Inflammatory macrophage treated with lipopolysaccharide for 1 hour (primary cell): ENCODE measurements around the gene ZNF512.
"Not testable (repeated sequence)": the region's sequence is repeated elsewhere in the genome, so short reads cannot be mapped to it uniquely, and the experiment has no call there.

Experiments
- DNase-seq, 2 donors: peaks; one replicate each; pipeline ENCODE4 v3.0.0-alpha.2; 2020 to 2022

ZNF512 gene

GRCh38 chr2:27583390-27583915 lies 611 bp downstream of the ZNF512 start:
- peak; percentile 17 to 26 for DNase-seq

DNA sequence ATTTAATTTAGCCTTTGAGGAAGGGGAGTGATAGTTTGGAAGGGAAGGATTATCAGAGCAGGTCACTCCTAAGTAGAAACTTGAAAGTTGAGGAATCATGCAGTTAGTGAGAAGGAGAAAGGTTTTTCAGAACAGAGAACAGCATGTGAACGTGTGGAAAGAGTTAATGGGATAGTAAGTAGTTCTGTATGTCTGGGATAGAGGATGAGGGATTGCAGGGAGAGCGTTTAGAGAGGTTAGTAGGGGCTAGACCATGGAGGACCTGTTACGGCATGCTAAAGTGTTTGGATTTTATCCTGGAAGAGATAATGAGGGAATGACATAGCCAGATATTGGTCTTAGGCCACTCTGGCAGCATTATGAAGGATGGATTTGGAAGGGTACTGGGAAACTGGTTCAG lies 1.8 kb downstream of the ZNF512 start:
- no peak for DNase-seq

DNA sequence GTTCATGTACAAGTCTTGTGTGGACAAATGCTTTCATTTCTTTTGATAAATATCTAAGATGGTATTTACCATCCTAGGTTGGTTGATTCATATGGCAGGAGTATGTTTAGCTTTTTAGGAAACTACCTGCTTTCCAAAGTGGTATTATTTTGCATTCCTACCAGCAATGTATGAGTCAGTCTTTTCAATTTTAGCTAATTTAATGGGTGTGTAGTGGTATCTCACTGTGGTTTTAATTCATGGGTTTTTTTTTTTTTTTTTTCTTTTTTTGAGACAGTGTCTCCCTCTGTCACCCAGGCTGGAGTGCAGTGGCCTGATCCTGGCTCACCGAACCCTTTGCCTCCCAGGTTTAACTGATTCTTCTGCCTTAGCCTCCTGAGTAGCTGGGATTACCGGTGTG lies 4.2 kb downstream of the ZNF512 start:
- no peak for DNase-seq

GRCh38 chr2:27588308-27588707 lies 5.5 kb downstream of the ZNF512 start:
- DNase-seq = no peak

DNA sequence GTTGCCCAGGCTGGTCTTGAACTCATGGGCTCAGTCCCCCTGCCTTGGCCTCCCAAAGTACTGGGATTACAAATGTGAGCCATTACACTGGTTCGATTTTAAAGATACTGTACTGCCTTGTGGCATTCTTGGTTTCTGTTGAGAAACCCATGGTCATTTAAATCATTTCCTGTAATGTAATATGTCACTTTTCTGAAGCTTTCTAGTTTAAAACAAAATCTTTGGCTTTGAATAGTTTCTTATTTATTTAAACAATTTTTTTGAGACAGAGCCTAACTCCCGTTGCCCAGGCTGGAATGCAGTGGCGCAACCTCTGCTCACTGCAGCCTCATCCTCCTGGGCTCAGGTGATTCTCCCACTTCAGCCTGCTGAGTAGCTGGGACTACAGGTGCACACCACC lies 8.9 kb downstream of the ZNF512 start:
- DNase-seq = no peak

DNA sequence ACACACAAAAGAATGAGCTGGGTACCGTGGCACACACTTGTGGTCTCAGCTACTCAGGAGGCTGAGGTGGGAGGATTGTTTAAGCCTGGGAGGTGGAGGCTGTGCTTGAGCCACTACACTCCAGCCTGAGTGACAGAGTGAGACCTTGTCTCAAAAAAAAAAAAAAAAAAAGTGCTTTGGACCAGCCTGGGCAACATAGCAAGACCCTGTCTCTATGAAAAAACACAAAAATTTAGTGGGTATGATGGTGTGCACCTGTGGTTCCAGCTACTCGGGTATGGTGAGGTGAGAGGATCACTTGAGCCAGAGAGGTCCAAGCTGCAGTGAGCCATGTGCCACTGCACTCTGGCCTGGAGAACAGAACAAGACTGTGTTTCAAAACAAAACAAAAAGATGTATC lies 10.4 kb downstream of the ZNF512 start:
- no peak for DNase-seq

DNA sequence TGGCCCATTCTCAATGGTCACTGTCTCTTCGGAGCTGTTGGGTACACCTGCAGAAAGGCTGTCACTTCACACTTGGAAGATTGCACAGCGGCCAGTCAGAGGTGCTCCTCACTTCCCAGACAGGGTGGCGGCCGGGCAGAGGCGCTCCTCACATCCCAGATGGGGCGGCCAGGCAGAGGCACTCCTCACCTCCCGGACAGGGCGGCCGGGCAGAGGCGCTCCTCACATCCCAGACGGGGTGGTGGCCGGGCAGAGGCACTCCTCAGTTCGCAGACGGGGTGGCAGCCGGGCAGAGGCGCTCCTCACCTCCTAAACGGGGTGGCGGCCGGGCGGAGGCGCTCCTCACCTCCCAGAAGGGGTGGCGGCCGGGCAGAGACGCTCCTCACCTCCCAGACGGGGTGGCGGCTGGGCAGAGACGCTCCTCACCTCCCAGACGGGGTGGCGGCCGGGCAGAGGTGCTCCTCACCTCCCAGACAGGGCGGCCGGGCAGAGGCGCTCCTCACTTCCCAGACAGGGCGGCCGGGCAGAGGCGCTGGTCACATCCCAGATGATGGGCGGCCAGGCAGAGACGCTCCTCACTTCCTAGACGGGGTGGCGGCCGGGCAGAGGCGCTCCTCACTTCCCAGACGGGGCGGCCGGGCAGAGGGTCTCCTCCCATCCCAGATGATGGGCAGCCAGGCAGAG lies 11.3 kb downstream of the ZNF512 start:
- not testable (repeated sequence) for DNase-seq

DNA sequence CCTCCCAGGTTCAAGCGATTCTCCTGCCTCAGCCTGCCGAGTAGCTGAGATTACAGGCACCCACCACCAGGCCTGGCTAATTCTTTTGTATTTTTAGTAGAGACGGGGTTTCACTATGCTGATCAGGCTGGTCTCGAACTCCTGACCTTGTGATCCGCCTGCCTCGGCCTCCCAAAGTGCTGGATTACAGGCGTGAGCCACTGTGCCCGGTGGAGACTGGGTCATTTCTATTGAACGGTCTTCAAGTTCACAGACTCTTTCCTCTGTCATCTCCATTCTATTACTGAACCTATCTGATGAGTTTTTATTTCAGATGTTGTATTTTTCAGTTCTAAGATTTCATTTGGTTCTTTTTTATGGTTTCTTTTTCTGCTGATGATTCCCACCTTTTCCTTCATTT lies 12.6 kb downstream of the ZNF512 start:
- DNase-seq = not testable (repeated sequence)

DNA sequence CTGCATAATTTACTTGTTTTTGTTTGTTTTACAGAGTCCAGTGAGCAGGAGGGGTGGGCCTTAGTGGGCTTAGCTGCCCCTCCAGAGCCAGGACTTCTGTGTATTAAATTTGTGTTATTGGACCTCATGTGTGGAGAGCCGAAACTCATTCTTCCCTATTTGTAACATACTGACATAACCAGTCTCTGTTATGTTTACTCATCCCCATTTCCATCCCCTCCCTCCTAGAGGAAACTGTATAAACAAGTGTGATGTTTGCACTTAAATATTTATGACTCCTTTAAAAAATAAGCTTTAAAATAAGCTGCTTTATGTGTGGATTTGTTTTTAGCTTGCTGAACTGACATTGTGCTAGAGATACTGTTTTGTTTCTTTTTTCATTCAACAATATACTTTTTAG lies 13.8 kb downstream of the ZNF512 start:
- DNase-seq = no peak

- DNase-seq = no peak
Observed at GRCh38 chr2:27606611-27607010, 23.8 kb downstream of the ZNF512 start.

GRCh38 chr2:27613985-27614384 lies 31.1 kb downstream of the ZNF512 start:
- no peak for DNase-seq

DNA sequence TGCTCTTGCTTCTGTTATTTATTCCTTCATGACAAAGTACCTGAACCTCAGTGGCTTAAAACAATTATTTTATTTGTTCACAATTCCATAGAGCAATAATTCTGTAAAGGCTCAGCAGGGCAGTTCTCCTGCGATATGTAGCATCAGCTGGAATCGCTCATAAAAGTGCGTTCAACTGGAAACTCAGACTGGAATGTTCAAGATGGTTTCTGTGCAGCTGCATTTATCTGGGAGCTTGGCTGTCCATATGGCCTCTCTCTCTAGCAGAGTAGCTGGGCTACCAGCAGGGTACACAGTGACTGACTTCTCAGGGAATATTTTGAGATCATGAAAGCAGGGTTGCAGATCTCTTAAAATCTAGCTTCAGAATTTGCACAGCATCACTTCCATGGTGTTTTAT lies 32.5 kb downstream of the ZNF512 start:
- DNase-seq = no peak

DNA sequence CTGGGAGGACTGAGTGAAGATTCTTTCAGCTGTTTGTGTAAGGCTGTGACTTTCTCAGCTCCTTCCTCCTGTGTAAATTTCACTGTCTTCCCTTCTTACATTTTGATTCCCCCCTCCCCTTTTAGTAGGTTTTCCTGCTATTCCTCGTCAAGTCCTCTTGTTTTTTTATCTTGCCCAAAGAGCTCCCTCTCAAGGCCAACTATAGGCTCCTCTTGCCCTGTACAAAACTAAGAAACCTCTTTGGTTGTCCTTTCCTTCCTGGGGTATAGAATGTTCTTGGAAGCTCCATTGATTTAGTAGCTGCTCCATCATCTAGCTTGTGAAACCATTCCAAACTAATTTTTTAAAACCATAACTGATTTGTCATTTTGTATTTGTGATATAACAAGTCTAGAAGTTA lies 38.7 kb downstream of the ZNF512 start:
- DNase-seq = no peak

DNA sequence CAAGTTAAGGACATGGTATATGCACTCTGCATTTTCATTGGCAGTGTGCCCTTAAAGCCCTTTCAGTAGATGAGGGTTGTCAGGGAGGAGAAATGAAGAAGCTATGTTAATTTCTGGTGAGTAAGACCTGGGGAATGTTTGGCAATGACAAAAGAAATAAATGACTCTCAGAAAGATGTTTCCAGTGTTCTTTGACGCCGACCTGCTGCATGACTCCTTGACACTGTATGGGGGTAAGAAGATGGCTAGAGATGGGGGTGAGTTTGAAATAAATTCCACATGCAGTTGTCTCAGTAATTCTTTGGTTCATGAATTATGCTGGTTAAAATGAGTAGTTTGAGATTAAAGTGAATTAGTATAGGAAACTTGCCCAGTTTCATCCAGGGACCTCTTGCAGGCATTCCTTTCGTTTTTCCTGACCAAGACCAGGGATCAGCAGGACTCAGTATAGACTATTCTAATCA lies 40.1 kb downstream of the ZNF512 start:
- DNase-seq = no peak

DNA sequence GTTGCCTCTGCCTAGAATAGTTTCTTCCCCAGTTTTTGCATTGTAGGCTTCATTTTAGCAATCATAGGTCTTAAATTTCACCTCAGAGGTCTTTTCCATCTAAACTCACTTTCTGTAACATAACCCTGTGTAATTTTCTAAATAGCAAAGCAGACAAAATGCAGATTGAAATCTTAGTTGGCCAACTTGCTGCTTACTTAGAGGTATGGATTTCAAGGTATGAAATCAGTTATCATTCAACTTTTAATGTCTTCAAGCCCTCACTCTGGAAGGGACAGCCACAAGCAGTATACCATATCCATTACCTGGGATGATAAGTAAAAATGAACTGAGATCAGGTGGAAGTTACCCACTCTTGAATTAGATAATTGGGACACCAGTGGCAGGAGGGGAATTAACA lies 42.1 kb downstream of the ZNF512 start:
- DNase-seq = no peak

- not testable (repeated sequence) for DNase-seq
Observed at GRCh38 chr2:27626323-27626722, 43.5 kb downstream of the ZNF512 start.

DNA sequence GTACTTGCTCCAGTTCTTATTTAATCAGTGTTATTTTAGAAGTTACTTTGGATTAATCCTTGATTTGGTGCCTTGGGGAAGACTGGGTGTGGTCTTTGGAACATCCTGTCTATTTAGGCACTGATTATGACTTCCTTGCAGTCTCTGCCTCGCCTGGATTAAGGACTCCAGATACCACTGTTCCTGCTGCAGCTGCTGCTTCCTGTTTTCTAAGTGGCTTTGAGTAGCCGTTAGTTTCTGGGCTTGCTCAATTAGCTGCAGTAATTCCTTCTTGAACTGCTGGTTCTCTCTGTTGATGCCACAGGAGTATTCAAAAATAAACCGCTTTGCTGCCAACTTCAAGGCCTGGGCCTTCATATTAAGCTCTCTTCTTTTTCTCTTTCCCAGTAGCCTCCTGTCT lies 44.1 kb downstream of the ZNF512 start:
- peak; percentile 10 to 25 for DNase-seq

- DNase-seq = peak; percentile 42 to 64
Observed at GRCh38 chr2:27627963-27628766, 45.3 kb downstream of the ZNF512 start.

DNA sequence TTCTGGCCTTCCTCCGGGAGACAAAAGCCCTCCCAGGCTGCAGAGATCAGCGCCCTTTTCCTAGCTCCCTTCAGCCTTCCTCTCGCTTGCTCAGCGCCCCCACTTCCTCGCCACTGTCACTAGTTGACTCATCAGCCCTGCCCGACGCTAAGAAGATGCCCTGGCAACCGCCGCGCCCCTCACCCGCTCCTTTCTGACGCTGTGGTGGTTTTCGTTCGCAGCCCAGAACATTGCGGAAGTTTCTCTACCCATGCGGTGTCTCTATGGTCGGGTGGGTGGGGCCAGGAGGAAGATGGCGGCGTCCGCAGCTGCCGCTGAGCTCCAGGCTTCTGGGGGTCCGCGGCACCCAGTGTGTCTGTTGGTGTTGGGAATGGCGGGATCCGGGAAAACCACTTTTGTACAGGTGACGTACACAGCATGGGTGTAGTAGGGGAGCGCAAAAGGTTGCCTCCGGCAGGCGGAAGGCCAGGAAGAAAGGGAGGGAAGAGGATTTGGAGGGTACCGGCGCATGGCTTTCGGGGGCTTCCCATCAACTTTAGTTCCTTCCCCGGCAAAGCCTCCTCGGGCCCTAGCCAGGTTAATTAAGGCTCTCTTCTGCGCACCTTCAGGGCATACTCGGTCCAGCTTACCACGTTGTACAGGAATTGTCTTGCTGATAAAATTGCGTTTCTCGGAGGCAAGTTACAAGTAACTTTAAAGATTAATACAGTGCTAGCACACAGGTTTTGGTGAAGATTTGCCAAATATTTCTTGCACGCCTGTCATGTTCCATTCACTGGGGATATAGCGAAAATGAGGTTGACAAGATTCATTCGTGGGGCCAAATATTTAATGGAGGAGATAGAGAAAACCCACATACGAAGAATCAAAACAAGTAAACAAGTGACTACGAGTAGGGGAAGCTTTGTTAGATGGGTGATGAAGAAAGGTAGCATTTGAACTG lies 46.2 kb downstream of the ZNF512 start, which contains the start of the genes CCDC121 and GPN1:
Gene CCDC121, minus strand, starts transcription at position 246 of the 943 bp plus-strand sequence. CDS start 1,213 bp downstream, outside the sequence.
Gene GPN1, plus strand, starts transcription at position 284 of the 943 bp plus-strand sequence. Its CDS starts 9 bp downstream, at position 293.
- DNase-seq = peak; percentile 94 to 97

DNA sequence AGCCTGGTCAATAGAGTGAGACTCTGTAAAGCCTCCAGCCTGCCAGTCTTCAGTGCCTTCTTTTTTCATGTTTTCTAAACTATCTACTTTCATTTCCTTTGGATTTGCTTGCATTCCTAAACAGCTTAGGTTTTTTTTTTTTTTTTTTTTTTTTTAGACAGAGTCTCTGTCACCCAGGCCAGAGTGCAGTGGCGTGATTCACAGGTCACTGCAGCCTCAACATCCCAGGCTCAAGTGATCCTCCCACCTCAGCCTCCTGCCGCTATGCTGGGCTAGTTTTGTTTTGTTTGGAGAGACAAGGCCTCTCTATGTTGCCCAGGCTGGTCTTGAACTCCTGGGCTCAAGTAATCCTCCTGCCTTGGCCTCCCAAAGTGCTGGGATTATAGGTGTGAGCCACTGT lies 47.4 kb downstream of the ZNF512 start:
- not testable (repeated sequence) for DNase-seq

GRCh38 chr2:27634291-27634690 lies 51.4 kb downstream of the ZNF512 start:
- no peak for DNase-seq

DNA sequence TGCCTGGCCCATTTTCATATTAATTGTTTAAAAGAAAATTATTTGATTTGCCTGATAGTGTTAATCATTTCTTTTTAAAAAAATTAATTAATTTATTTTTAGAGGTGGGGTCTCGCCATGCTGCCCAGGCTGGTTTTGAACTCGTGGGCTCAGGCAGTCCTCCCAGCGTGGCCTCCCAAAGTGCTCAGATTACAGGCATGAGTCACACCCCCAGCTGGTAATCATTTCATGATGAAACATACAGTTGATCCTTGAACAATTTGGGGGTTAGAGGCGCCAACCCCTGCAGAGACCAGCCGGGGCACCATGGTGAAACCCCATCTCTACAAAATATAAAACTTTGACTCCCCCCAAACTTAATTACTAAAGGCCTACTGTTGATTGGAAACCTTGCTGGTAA lies 53.9 kb downstream of the ZNF512 start:
- no peak for DNase-seq
